Adrenal gland (tissue), 12 donors: ENCODE data around the gene LAMB1. TPM values are rescaled to one million over a fixed set of nuclear protein-coding genes. Genes with fewer than 3 reads are reported as not detected.

Experiments used
- DNase-seq, 7 donors: peaks; one replicate each; pipeline ENCODE4 v3.0.0-alpha.2; 2019 to 2020
- H3K27ac ChIP-seq, 5 donors: fragments of 200-600 bp; sonication (generic) in 4 of 5; 1 replicate in 3 of 5; 2 replicates in 2 of 5; pipeline versions ENCODE4 v1.5.1 to v1.8.0; 2016 to 2020; ENCODE audit warnings: mild to moderate bottlenecking in 1 of 5
- H3K27me3 ChIP-seq: fragments of 200-600 bp; 2 replicates; pipeline ENCODE4 v1.8.0; 2021
- H3K36me3 ChIP-seq, 2 donors: fragments of 200-600 bp; replicated peaks in 1 of 2; 1 replicate in 1 of 2; 2 replicates in 1 of 2; pipeline versions ENCODE4 v1.5.1 to v1.8.0; 2018 to 2022
- H3K4me1 ChIP-seq, 2 donors: fragments of 200-600 bp; replicated peaks in 1 of 2; 1 replicate in 1 of 2; 2 replicates in 1 of 2; pipeline versions ENCODE4 v1.5.1 to v1.8.0; 2018 to 2021
- H3K4me3 ChIP-seq, 4 donors: fragments of 200-600 bp; sonication (generic) in 3 of 4; one replicate each; pipeline ENCODE4 v1.5.1; 2016 to 2018
- H3K9me3 ChIP-seq, 3 donors: fragments of 200-600 bp; sonication (generic) in 1 of 3; replicated peaks in 1 of 3; 1 replicate in 2 of 3; 2 replicates in 1 of 3; pipeline versions ENCODE4 v1.5.1 to v1.8.0; 2016 to 2021
- CTCF ChIP-seq, 6 experiments: fragments of 450-650 bp in 4 of 6; fragments of 200-600 bp in 2 of 6; sonication (generic) in 1 of 6; IDR thresholded peaks; 1 replicate in 5 of 6; 2 replicates in 1 of 6; pipeline versions ENCODE4 v1.5.1 to v1.8.0; 2016 to 2021; ENCODE audit warnings: antibody characterized with exemption in 6 of 6, mild to moderate bottlenecking in 2 of 6, moderate library complexity in 1 of 6
- POLR2A ChIP-seq, 2 donors: fragments of 450-650 bp; IDR thresholded peaks; one replicate each; pipeline ENCODE4 v1.6.1; 2017; ENCODE audit warnings: antibody characterized with exemption in 2 of 2, mild to moderate bottlenecking in 2 of 2, moderate library complexity in 1 of 2
- WGBS, 4 donors: extraction: QIAGEN DNeasy Blood & Tissue Kit in 2 of 4; methylation state at CpG; one replicate each; pipeline versions ENCODE4 v1.1.5 to v1.1.7; 2013 to 2017; 5-methylcytosine and 5-hydroxymethylcytosine counted together
- intact Hi-C, 2 donors: fragments of 100-400 bp; cut with DNase I; formaldehyde crosslinking; loops; one replicate each; pipeline versions ENCODE4 v1.14.1 to v1.15.0; 2022 to 2023
- polyA plus RNA-seq, 3 donors: library from polyadenylated mRNA; stranded (reverse); fragments of 200-250 nt in 2 of 3; fragments of 350-450 nt in 1 of 3; fragmentation: Illumina TruSeq in 1 of 3; extraction: RNeasy Lipid Tissue Mini Kit (QIAGEN cat#74804) in 1 of 3; gene quantifications; one replicate each; pipeline ENCODE4 v1.2.3, GENCODE V29; 2013 to 2014
- total RNA-seq, 9 donors: library from RNA; depleted of rRNA in 4 of 9; stranded (reverse); fragments of >200 nt in 4 of 9; fragments of 120-200 nt in 1 of 9; fragmentation: NEBNext Ultra II Directional in 1 of 9; extraction: Animal tissue kit (Norgen Biotek cat#: 25700) in 1 of 9; gene quantifications; one replicate each; pipeline versions ENCODE4 v1.1.0 to v1.2.4, GENCODE V29; 2013 to 2023
- donor health status: healthy with polysubstance abuse.
- donor health status: Bipolar disorder and iron deficiency.
- donor health status: DM: yes; HTN: yes; CAD: no.
- donor health status: DM: no; HTN: no; CAD: no.
- donor health status: DM: no; HTN: no; CAD: no.
- donor health status: DM: yes; HTN: yes; CAD: no.

Gene LAMB1
- total and polyA plus RNA-seq, 12 donors: 48.6 to 164 (median 90.2) TPM

- no peaks in the 10 kb centered on the region for H3K36me3 ChIP-seq
- H3K4me1 ChIP-seq: no peaks in the 10 kb centered on the region
- DNase-seq: peak in 1 of 7 donors; percentile 41
- 40 to 62% (median 58%) methylated on average over 2 of the region's 2 CpGs for WGBS, 4 donors
- H3K4me3 ChIP-seq: no peak overlapping the region
- intact Hi-C loops: no loop called here
- peak in 5 of 6 experiments; percentile 33 to 49 (median 46) for TF ChIP-seq CTCF (IDR thresholded peaks at IDR 0.05)
- TF ChIP-seq POLR2A (IDR thresholded peaks at IDR 0.05): no peak
- no peak overlapping the region for H3K27ac ChIP-seq
- no peaks in the 10 kb centered on the region for H3K27me3 ChIP-seq
- no peaks in the 10 kb centered on the region for H3K9me3 ChIP-seq
Observed at GRCh38 chr7:108016841-108017775, 14.1 kb upstream of the LAMB1 start.

GRCh38 chr7:108015740-108016139, 12.8 kb upstream of the LAMB1 start:
- H3K4me1 ChIP-seq: no peaks in the 10 kb centered on the region
- H3K27me3 ChIP-seq: no peaks in the 10 kb centered on the region
- no peak overlapping the region for H3K27ac ChIP-seq
- H3K9me3 ChIP-seq: no peaks in the 10 kb centered on the region
- TF ChIP-seq CTCF (IDR thresholded peaks at IDR 0.05): no peak
- no peak for TF ChIP-seq POLR2A (IDR thresholded peaks at IDR 0.05)
- no peaks in the 10 kb centered on the region for H3K36me3 ChIP-seq
- intact Hi-C loops: no loop called here
- 73 to 91% (median 85%) methylated on average over 2 of the region's 2 CpGs for WGBS, 4 donors
- no peak for DNase-seq
- no peak overlapping the region for H3K4me3 ChIP-seq

GRCh38 chr7:108014747-108015682, 12.1 kb upstream of the LAMB1 start:
- no peak overlapping the region for H3K4me3 ChIP-seq
- intact Hi-C loops: no loop called here
- no peaks in the 10 kb centered on the region for H3K4me1 ChIP-seq
- no peaks in the 10 kb centered on the region for H3K36me3 ChIP-seq
- WGBS, 4 donors: 83 to 90% (median 88%) methylated on average over 6 of the region's 6 CpGs
- no peak for TF ChIP-seq POLR2A (IDR thresholded peaks at IDR 0.05)
- TF ChIP-seq CTCF (IDR thresholded peaks at IDR 0.05): no peak
- H3K9me3 ChIP-seq: no peaks in the 10 kb centered on the region
- H3K27ac ChIP-seq: no peak overlapping the region
- H3K27me3 ChIP-seq: no peaks in the 10 kb centered on the region
- no peak for DNase-seq

GRCh38 chr7:108014215-108014614, 11.3 kb upstream of the LAMB1 start:
- no peak for DNase-seq
- Histone ChIP-seq H3K36me3 (no peaks in the 10 kb centered on the region), H3K4me1 (no peaks in the 10 kb centered on the region), H3K9me3 (no peaks in the 10 kb centered on the region), H3K27ac (no peak overlapping the region), H3K27me3 (no peaks in the 10 kb centered on the region), H3K4me3 (no peak overlapping the region)
- no peak for TF ChIP-seq CTCF (IDR thresholded peaks at IDR 0.05)
- TF ChIP-seq POLR2A (IDR thresholded peaks at IDR 0.05): no peak
- 34 to 54% (median 43%) methylated on average over 2 of the region's 2 CpGs for WGBS, 4 donors
- intact Hi-C loops: no loop called here
